ENCODE data around the gene ADGRD2. TPM values are rescaled to one million over a fixed set of nuclear protein-coding genes. Genes with fewer than 3 reads are reported as not detected.
A peak's percentile ranks its signal among the peaks of the same experiment; 100 is the strongest.

Gene ADGRD2
- total and polyA plus RNA-seq, 4 donors: not detected

GRCh38 chr9:124520206-124520596 lies 70.0 kb downstream of the ADGRD2 start:
- Histone ChIP-seq H3K9me3 (ENCODE audit: control insufficient read depth in 4 of 4, insufficient read depth in 3 of 4, low read length in 3 of 4) (no peaks in the 10 kb centered on the region), H3K27ac (ENCODE audit: low read depth in 1 of 2, low read length in 1 of 2) (no peak overlapping the region), H3K4me3 (no peak overlapping the region), H3K4me1 (ENCODE audit: control insufficient read depth in 5 of 5, insufficient read depth in 5 of 5, low read length in 5 of 5) (peaks cover 0 to 9% (median 0%) of the 10 kb centered on the region in 5 donors), H3K27me3 (ENCODE audit: control insufficient read depth in 3 of 3, insufficient read depth in 3 of 3, low read length in 2 of 3) (no peaks in the 10 kb centered on the region), H3K9ac (ENCODE audit: insufficient read depth in 1 of 2, low read length in 2 of 2) (no peak overlapping the region), H3K36me3 (ENCODE audit: control insufficient read depth in 4 of 4, insufficient read depth in 4 of 4, low read length in 4 of 4) (no peaks in the 10 kb centered on the region)
- TF ChIP-seq CTCF (IDR thresholded peaks at IDR 0.05; ENCODE audit: control extremely low read depth, extremely low read depth): no peak
- peak; percentile 31 to 58 (median 44) for DNase-seq
- 88 to 95% methylated on average over 7 of the region's 7 CpGs for WGBS, 2 donors
- ATAC-seq (ENCODE audit: insufficient read depth, low FRiP score): no peak

- 86 to 98% methylated on average over 3 of the region's 3 CpGs for WGBS, 2 donors
Observed at GRCh38 chr9:124521142-124521541, 70.9 kb downstream of the ADGRD2 start.

GRCh38 chr9:124522121-124523098 lies 72.2 kb downstream of the ADGRD2 start:
- Histone ChIP-seq H3K9me3 (ENCODE audit: control insufficient read depth in 4 of 4, insufficient read depth in 3 of 4, low read length in 3 of 4) (peaks cover 0 to 2% (median 0%) of the 10 kb centered on the region in 4 donors), H3K27ac (ENCODE audit: low read depth in 1 of 2, low read length in 1 of 2) (no peak overlapping the region), H3K36me3 (ENCODE audit: control insufficient read depth in 4 of 4, insufficient read depth in 4 of 4, low read length in 4 of 4) (no peaks in the 10 kb centered on the region), H3K4me1 (ENCODE audit: control insufficient read depth in 5 of 5, insufficient read depth in 5 of 5, low read length in 5 of 5) (peaks cover 0 to 9% (median 0%) of the 10 kb centered on the region in 5 donors), H3K27me3 (ENCODE audit: control insufficient read depth in 3 of 3, insufficient read depth in 3 of 3, low read length in 2 of 3) (no peaks in the 10 kb centered on the region), H3K9ac (ENCODE audit: insufficient read depth in 1 of 2, low read length in 2 of 2) (no peak overlapping the region), H3K4me3 (no peak overlapping the region)
- TF ChIP-seq CTCF (IDR thresholded peaks at IDR 0.05; ENCODE audit: control extremely low read depth, extremely low read depth): no peak
- 85 to 93% methylated on average over 7 of the region's 7 CpGs for WGBS, 2 donors
- DNase-seq: no peak
- no peak for ATAC-seq (ENCODE audit: insufficient read depth, low FRiP score)

More at GRCh38 chr9:124521142-124521541, 70.9 kb downstream of the ADGRD2 start:
- Histone ChIP-seq H3K4me3 (no peak overlapping the region), H3K27me3 (ENCODE audit: control insufficient read depth in 3 of 3, insufficient read depth in 3 of 3, low read length in 2 of 3) (no peaks in the 10 kb centered on the region), H3K9ac (ENCODE audit: insufficient read depth in 1 of 2, low read length in 2 of 2) (no peak overlapping the region), H3K27ac (ENCODE audit: low read depth in 1 of 2, low read length in 1 of 2) (no peak overlapping the region), H3K4me1 (ENCODE audit: control insufficient read depth in 5 of 5, insufficient read depth in 5 of 5, low read length in 5 of 5) (peaks cover 0 to 9% (median 0%) of the 10 kb centered on the region in 5 donors), H3K36me3 (ENCODE audit: control insufficient read depth in 4 of 4, insufficient read depth in 4 of 4, low read length in 4 of 4) (no peaks in the 10 kb centered on the region), H3K9me3 (ENCODE audit: control insufficient read depth in 4 of 4, insufficient read depth in 3 of 4, low read length in 3 of 4) (peaks cover 0 to under 1% (median 0%) of the 10 kb centered on the region in 4 donors)
- TF ChIP-seq CTCF (IDR thresholded peaks at IDR 0.05; ENCODE audit: control extremely low read depth, extremely low read depth): no peak
- ATAC-seq (ENCODE audit: insufficient read depth, low FRiP score) (no peak), DNase-seq (no peak)

Data from lung (tissue), 12 donors.